HG02623 (cell line): ENCODE measurements around the gene RANBP1.

Experiments used
- ATAC-seq: cut with Tn5 transposase; IDR thresholded peaks from one replicate; pipeline ENCODE4 v1.9.1; 2021; ENCODE audit warnings: moderate library complexity; ENCODE audit not compliant: unreplicated experiment

RANBP1 gene

DNA sequence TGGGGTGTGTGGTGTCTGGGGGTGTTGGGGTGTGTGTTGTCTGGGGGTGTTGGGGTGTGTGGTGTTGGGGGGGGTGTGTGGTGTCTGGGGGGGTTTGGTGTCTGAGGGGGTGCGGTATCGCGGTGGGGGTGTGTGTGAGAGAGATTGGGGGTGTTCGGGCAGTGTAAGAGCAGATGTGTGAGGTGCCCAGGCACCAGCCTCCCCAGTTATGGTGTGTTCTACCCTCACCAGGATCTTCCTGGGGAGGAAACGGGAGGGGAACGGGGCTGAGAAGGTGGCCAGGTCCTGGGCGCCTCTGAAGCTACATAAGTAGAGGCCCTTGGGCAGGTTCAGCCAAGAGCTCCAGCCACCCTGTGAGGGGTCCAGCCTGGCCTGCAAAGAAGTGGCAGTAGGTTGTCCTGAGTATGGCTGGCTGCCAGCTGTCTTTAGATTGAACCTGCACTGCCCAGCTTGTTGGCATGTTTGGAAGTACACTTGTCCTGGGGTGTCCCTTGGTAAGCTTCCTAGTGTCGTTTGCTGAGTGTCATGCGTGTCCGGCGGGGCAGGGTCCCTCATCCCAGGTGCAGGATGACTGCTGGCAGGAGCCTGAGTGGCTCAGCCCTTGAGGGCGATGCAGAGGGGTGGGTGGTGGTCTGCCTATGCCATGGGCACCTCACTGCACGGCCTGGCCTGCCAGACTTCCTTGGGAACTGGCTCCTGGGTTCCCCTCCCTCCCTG, 7.6 kb downstream of the RANBP1 start:
- ATAC-seq = no peak

DNA sequence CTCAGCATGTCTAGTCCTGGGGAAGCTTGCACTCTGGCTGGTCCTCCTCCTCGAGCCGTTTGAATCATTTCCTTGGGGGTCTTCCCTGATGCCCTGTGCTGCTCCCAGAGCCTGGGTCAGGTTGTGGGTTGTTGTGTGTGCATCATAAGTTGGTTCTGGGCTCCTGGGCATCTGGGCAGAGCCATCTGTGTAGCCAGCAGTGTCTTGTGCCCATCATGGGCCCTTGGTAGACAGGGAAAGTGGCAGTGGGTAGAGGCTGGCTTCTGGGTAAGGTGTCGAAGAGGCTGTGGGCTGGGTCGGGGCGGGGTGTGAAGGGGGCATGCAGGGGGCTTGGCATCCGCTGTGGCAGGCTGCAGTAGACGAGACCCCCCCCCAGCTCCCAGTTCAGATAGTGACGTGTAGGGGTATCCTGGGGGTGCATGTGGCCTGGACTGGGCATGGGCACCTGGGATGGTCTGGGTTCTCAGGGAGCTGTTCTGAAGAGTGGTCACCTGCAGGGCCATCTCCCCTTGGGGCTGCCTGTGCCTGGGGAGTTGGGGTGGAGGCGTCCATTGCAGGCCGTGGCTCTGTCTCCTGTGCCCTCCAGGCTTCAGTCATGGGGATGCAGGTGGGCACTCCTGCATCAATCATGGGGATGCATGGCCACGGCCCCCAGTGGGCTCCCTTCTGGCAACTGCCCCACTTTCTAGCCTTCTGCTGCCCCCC, 8.3 kb downstream of the RANBP1 start:
- ATAC-seq = no peak

DNA sequence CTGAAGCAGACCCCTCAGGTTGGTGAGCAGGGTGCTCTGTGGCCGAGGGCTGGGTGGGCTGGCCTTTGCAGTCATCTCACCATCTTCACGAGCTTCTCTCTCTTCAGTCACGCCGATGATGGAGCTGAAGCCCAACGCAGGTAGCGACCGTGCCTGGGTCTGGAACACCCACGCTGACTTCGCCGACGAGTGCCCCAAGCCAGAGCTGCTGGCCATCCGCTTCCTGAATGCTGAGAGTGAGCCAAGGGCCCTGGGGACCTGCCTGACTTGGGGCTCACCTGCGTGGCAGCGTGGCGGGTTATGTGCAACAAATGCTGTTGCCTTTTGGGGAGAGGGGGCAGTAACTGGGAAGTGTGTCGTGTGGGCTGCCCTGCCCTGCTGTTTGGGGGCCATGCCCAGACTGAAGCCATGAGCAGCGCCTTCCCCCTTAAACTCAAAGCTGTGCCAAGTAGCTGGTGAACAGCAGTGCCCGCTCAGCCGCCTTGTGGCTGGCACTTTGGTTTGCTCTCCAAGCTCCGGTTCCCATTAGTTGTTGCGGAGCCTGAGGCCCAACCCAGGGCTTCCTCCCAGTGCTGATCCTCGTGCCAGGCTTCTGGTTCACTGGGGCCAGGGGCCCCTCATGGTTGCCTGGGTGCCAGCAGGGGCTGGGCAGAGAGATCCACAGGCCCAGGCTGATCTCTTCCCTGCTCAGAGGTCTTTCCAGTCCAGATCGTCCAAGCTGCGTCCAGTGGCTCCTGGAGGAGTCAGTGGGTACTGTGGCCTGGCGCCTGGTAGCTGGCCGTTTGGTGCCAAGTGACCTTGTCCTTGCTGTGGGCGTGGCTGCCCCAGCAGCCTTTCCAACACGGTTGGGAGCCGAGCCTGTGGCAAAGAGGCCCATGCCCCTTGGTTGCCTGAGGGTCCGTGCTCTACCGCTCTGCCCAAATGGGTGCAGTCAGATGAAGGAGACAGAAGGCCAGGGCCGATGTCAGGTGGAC, 9.6 kb downstream of the RANBP1 start:
- ATAC-seq = no peak

DNA sequence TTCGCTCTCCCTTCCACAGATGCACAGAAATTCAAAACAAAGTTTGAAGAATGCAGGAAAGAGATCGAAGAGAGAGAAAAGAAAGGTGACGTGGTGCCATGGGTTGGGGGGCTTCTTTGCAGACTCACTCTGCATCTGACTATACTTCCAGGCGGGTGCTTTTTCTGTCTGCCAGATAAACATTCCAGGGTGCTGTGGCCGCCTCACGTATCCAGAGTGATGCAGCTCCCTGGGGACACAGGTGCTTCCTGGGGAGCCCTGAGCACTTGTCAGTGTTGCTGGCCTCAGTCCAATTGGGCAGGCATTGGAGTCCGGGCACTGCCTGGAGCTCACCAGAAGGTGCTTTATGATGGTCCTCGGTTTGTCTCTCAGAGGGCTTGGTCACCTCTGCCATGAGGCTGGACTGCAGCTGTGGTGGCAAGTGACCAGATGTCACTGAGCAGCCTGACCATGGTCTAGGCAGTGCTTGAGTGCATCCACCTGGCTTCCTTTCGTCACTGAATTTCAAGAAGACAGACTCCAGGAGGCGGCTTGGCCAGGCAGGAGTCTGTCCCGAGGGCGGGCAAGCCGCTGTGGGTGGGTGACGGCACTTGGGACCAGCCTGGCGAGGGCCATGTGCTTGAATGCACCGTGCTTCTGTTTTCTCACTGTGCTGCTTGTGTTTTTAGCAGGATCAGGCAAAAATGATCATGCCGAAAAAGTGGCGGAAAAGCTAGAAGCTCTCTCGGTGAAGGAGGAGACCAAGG, 10.6 kb downstream of the RANBP1 start:
- no peak for ATAC-seq

DNA sequence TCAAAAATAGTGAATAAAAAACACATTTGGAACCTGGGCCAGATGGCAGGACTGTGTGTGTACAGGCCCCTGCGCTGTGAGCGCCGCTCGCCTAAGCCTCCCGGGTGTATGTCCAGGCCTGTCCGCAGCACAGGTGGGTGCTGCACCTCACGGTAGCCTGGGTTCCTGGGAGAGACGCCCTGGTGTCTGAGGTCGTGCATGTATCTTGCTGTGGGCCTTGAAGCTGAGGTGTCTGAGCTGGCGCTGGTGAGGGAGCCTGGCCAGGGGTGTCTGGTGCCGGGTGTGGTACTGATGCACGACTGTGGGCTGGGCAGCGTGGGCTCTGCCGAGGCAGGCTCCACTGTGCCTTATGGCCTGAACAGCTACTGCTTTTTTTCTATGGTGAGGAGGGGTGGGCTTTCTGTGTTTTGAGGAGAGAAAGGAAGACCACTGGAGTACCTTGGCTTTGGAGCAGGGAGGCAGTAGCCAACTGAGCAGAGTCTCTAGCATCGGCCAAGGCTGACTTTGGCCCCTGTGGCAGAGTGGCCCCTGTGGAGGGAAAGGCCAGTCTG, 11.5 kb downstream of the RANBP1 start:
- ATAC-seq = no peak

DNA sequence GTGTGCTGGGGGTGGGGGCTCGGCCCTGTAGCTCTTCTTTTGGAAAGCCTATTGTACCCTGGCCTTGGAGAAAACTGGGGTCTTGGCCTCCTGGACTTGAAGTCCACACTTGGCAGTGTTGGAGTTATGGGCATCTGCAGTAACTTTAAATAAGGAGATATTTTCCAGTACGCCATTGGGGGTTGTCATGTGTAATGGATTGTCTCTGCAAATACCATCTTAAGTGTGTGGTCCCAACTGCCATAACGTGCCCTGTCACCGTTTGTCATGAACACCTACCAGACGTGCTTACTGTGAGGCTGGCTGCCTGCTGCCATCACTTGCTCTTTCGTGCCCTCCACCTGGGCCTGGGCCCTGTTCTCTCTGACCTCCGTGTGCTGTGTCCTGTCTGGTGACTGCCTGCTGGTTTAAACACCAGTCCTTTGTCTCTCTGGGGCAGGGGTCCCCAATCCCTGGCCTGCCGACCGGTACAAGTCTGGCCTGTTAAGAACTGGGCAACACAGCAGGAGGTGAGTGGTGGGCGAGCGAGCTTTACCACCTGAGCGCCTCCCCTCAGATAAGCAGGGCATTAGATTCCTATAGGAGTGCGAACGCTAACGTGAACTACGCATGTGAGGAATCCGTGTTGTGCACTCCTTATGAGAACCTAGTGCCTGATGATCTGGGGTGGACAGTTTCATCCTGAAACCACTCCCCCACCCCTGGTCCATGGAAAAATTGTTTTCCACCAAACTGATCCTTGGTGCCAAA, 12.1 kb downstream of the RANBP1 start:
- no peak for ATAC-seq

DNA sequence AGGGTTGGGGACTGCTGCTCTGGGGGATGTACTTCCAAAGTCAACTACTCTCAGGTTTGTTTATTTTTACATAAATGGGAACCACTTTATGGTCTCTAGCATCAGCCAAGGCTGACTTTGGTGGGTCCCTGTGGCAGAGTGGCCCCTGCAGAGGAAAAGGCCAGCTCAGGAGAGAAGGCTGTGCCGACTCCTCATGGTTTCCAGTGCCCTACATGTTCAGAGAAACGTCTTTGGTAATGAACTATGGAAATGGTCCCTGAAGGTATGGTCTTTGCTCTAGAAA, 12.7 kb downstream of the RANBP1 start:
- ATAC-seq = no peak

DNA sequence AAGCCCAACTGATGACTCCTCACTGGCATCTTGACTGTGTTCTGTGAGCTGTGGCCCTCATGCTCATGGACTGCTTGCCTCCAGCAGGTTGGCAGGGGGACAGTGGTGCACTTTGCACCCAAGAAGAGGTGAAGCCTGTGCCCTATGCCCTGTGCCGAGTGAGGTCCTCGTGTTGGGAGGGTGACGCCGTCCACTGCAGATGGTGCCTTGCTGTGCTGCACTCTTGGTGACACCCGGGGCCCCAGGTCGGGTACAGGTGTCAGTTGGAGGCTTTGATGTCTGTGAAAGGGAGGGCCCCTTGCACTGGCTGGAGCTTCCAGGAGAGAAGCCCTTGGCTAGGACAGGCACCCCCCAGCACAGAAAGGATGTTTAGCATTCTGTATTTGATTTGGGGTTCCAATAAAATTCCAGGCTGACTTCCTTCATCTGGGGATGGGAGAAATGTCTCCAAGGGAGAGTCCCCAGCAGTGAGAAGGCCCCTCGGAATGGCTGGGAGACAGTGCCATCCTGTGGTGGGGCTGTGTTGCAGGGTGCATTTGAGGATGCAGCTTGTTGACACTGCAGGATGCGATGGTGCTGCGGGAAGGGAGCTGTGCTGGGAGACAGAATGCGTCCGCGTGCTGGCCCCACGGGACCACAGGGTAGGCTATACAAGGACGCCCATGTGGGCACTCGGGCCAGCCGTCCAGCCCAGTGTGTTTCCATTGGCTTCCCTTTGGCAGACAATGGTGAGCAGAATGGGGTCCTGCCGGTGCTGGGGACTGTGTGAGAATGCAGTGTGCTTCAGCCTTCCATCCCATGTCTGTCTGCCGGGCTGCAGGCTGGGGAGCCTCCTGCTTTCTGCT, 13.2 kb downstream of the RANBP1 start:
- ATAC-seq = no peak

DNA sequence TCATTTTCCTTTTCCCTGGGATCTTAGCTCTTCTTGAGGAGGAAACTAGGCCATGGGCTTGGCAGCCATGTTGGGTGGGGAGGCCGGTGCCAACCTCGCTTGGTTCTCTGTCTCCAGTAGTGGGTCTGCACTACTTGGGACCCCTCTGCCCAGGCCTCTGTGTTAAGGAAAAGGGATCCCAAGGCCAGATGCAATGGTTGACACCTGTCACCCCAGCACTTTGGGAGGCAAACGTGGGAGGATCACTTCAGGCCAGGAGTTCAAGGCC, 13.8 kb downstream of the RANBP1 start:
- no peak for ATAC-seq

DNA sequence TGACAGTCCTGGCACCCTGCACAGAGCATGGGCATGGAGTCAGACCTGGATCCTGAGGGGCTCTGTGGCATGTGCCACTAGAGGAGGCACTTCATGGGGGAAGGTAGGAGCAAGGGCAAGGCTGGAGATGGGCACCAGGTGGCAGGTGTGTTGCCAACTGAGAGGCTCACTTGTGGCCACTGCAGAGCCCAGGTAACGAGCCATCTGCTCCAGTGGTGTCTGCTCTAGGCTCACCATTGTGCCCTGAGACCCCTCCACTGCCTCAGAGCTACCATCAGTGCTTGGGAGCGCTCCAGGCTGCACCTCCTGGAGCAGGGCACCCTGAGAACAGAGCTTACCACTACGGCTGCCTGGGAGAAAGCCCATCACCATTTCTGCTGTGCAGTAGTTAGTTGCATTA, 14.4 kb downstream of the RANBP1 start:
- no peak for ATAC-seq

DNA sequence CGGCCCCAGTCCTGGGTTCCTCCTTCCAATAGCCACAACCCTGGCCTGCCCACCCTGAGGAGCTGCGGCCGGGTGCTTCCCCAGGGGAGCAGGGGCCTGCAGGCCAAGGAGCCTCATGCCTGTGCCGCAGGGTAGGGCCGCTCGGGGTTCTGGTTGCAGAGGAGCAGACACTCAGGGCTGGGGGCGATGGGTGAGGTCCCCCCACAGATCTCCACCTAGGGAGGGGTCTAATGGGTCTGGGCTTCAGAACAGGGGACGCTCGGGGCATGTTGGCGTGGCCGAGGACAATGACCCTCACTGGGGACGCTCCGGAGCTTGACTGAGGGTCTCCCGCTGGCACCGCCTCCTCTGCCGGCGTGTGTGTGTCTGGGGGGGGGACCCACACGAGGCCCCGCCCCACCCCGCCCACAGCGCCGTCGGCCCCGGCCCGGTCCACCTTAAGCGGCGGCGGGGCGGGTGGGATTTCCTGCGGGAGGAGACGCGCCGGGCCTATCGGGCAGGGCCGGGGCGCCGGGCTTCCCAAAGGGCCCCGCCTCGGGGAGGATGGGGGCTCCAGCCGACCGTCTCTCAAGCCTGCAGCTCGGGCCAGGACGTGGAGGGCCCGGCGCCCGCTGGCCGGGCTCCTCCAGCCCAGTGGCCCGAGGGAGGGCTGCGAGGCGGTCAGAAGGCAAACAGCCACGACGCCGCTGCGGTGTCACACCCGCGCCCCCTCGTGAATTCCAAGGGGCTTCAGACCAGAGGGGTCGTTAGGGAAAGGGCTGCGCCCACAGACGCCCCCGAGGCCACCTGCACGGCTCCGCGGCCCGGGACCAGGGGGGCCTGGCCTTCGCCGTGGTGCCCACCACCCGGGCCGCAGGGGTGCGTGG, 15.1 kb downstream of the RANBP1 start:
- peak; percentile 60 for ATAC-seq

DNA sequence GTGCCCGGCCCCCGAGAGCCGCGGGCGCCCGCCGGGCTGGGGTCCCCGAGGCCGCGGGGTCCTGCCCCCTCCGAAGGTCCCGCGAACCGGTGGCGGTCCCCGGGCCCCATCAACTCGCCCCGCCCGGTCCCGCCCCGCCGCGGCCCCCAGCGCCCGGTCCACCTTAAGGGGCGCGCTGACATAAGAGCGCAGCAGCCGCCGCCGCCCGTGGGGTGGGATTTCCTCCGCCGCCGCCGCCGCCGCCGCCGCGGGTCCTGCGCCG, 15.6 kb downstream of the RANBP1 start, which contains the start of gene ZDHHC8:
Gene ZDHHC8 (plus strand): TSS at position 208 of the 262 bp plus-strand sequence. CDS start 144 bp downstream, outside the sequence.
- ATAC-seq = peak; percentile 34

DNA sequence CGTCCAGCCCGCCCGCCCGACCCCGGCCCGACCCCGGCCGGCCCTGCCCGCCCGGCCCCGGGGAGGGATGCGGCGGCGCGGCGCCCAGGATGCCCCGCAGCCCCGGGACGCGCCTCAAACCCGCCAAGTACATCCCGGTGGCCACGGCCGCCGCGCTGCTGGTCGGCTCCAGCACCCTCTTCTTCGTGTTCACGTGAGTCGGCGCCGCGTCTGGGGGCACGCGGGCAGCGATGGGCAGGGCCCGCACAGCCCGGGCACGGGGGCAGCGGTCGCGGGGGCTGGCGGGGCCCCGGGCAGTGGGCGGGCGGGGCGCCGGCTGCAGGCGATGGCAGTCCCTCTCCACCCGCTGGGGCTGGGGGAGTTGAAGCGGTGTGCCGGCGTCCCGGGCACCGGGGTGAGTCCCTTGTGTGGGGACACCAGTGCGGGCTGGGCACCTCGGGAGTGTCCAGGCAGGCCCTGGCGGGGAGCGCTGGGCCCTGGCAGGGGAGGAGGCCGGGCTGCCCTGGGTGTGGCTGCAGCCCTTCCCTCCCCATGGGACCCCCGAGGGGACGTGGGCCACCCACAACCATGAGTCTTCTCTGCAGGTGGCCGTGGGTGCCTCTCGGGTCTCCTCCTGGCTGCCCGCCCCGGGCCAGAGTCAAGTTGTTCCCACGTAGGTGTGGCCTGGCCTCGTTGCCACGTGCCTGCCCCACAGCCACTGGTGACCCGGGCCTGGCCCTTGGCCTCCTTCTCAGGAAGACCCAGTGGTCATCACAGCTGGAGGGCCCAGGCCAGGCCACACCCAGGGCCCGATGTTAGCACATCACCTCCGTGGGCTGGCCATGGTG, 16.2 kb downstream of the RANBP1 start:
- ATAC-seq = no peak

DNA sequence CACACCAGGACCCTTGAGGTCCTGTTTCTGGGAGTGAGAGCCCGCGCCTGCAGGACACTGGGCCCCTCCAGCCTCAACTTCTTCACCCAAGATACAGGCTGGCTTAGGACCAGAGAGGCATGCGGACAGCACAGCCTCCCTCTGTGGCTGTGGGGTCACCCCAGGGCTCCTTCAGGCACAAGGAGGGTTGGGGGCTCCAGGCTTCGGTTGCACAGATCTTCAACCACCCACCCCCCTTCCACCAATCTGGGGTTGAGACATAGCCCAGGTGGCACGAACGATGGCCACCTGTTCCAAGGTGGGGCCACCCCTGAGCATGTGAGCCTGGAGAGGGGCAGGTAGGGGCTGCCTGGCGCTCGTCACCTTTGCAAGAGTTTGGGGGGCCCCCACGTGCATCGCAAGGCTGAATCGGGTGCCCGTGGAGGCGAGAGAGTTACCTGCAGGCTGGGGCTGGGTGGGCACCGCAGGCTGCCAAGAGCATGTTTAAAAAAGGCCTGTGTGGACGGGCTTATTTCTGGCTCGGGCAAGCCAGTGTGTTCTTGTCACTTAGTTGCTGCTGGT, 16.9 kb downstream of the RANBP1 start:
- ATAC-seq = no peak

DNA sequence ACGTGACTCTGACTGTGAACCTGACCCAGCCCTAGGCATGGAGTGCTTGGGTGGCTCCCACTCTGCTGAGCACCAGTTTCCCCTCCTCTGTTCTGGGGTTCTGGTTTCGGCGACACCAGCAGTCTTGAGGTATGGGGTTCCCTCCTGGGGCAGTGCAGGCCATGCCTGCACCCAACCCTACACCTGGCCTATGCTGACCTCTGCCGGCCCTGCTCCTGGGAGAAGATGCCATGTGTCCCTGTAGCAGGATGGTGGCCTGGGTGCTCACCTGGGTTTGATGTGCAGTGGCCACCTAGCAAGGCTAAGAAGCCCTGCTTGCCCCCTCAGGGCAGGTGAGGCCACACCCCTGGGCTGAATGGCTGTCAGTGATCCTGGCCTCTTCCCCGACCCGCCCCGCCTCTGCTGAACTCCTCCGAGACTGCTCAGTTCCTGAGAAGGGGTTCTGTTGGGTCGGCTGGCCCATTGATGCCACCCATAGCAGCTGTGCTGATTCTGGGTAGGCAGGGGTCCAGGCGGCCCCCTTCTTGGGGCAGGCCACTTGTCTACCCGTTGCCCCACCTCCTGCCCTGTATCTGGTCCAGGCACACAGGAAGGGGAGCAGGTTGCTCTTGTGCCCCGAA, 18.1 kb downstream of the RANBP1 start:
- ATAC-seq = no peak

DNA sequence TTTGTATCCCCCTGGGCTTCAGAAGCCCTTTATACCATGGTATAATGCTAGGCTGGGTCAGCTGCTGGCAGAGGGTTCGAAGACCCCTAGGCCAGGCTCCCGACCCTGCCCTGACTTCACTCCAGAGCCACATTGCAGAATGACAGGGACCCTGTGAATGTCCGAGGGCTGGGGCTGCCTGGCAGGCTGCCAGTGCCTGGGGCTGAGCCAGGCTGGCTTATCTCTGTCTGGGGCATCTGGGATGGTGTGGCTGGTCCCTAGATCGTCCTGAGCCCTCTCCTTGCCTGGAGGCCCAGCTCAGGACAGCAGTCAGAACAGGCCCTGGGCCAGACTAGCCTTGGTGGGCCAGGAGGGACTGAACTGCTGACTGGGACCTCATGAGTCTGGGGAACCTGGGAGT, 19.4 kb downstream of the RANBP1 start:
- no peak for ATAC-seq
